Epithelial cell of esophagus (primary cell): ENCODE measurements around the gene NKAIN4.

Source experiments
- DNase-seq: peaks from one replicate; pipeline ENCODE4 v3.0.0; 2010; ENCODE audit warnings: low read depth
- H3K4me3 ChIP-seq: 2 replicates; pipeline ENCODE4 v1.5.1; 2011; ENCODE audit warnings: mild to moderate bottlenecking, low read length, control low read depth
- TF ChIP-seq, protein P1 (sequence below): IDR thresholded peaks from 2 replicates; pipeline ENCODE4 v1.5.1; 2011; ENCODE audit warnings: low read depth, mild to moderate bottlenecking, low read length, control low read depth, inconsistent platforms; ENCODE audit not compliant: insufficient read depth; ENCODE audit errors: missing control alignments

NKAIN4 gene

DNA sequence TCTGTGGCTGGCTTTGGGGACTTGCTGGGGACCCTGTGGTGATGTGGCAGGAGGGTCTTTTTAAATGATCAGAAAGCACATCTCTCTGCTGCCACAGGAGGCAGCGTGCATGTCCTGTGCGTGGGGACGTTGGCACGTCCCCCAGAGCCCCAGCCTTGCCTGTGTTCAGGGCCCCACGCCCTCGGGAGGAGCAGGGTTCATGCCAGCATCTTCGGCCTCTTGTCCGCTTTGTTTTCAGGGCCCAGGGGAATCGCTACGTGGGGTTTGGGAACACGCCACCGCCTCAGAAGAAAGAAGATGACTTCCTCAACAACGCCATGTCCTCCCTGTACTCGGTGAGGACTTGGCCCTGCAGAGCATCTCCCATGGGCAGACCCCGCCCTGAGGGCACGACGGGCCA is 24.4 kb upstream of the NKAIN4 start:
- no peak for DNase-seq
- H3K4me3 ChIP-seq, result no peak overlapping the region
- TF ChIP-seq, protein P1, sequence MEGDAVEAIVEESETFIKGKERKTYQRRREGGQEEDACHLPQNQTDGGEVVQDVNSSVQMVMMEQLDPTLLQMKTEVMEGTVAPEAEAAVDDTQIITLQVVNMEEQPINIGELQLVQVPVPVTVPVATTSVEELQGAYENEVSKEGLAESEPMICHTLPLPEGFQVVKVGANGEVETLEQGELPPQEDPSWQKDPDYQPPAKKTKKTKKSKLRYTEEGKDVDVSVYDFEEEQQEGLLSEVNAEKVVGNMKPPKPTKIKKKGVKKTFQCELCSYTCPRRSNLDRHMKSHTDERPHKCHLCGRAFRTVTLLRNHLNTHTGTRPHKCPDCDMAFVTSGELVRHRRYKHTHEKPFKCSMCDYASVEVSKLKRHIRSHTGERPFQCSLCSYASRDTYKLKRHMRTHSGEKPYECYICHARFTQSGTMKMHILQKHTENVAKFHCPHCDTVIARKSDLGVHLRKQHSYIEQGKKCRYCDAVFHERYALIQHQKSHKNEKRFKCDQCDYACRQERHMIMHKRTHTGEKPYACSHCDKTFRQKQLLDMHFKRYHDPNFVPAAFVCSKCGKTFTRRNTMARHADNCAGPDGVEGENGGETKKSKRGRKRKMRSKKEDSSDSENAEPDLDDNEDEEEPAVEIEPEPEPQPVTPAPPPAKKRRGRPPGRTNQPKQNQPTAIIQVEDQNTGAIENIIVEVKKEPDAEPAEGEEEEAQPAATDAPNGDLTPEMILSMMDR, result no peak

DNA sequence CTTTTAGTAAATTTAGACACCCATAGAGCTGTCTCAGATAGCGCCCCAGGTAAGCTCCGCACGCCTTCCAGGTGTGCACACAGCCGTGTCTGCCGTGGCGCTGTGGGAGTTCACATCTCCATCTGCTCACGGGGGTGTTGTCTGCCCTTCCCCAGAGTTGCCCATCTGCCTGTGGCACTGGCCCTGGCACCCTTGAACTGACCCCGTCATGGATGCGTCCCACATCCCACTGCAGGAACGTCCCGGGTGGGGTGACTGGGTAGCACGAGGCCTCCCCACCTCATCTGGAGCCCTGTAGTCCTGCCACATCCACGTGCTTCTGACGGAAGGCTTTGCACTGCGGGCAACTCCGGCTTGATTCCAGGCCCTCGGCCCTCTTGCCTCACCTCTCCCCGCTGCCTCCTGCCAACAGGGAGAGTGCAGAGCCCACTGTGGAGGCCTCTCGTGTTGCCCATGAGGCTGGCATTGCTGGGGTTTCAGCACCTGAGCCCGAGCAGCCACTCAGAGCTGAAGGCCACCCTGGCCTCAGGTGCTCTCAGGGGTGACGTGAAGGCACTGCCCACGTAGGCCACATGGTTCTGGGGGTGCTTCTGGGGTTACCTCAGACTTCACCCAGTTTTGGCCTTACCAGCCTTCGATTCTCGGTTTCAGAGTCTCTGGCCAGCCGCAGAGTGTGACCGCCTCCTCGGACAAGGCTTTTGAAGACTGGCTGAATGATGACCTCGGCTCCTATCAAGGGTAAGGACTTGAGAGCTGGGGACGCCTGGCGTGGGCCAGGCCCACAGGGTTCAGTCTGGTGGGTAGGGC is 23.4 kb upstream of the NKAIN4 start:
- H3K4me3 ChIP-seq, result no peak overlapping the region
- DNase-seq, result no peak
- TF ChIP-seq, protein P1, result no peak

DNA sequence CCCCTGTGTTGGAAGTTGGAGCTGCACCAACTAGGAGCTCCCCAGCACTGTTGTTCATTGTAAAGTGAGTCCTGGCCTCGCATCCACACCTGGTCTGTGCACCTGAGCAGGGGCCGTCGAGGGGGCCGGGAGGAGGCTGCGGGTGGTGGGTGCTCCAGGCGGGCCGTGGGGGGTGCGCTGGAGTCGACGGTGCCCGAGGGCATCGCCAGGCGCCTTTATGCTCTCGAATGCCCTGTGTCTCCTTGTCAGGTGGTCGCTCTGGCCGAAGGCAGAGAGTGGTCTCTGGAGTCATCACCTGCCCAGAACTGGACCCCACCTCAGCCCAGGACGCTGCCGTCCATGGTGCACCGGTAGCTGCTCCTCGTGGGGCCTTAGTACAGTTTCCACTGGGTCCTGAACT is 22.7 kb upstream of the NKAIN4 start:
- no peak overlapping the region for H3K4me3 ChIP-seq
- TF ChIP-seq, protein P1, result no peak
- DNase-seq, result no peak

DNA sequence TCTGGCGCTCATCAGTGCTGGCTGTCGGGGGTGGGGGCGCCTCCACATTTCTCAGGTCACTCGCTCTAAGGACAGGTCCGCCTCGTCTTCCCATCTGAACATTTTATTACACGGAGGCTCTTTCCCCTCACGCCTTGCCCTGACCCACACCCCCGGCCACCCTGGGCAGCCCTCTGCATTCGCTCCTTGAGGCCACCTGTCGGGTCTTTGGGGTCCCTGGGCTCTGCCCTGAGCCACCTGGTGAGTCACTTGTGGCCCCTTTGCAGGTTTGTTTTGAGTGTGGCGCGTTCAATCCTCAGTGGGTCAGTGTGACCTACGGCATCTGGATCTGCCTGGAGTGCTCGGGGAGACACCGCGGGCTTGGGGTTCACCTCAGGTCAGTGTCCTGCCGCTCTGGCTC is 21.6 kb upstream of the NKAIN4 start:
- no peak for DNase-seq
- no peak overlapping the region for H3K4me3 ChIP-seq
- TF ChIP-seq, protein P1, result no peak

DNA sequence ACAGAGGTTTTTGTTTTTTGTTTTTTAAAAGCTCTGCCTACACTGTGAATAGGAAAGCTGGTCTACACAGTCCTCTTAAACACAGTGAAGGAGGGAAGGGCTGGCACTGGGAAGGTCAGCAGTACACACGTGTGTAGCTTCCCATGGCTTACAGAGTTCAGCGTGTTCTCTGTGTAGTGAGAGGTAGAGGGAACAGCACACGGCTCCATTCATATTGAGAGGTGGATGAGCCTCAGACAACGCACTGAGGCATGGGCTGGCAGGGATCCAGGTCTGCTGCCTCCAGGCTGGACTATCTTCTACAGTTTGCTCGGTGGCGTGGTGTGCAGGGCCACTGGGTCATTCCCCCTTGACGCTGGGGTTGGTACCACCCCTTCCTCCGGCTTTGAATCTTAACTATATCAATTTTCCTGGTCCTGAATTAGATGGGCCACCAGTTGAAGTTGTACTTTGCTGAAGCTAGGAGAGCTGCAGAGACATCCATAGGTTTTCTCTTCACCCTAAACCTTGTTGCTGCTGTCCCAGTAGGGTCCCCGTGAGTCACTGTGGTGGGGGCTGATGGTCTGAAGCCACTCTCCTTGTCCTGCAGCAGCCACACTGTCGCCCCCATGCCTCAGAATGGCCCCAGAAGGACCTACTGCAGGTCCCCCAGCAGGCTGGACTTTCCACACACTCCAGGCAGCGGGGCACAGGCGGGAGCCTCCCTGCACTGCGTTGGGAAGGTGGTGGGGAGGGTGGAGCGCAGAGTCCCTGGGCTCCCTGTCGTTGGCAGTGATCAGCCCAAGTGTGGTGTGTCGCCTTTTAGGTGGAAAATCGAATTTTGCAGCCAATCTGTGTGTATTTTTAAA is 20.3 kb upstream of the NKAIN4 start:
- DNase-seq, result no peak
- TF ChIP-seq, protein P1, result no peak
- H3K4me3 ChIP-seq, result no peak overlapping the region

DNA sequence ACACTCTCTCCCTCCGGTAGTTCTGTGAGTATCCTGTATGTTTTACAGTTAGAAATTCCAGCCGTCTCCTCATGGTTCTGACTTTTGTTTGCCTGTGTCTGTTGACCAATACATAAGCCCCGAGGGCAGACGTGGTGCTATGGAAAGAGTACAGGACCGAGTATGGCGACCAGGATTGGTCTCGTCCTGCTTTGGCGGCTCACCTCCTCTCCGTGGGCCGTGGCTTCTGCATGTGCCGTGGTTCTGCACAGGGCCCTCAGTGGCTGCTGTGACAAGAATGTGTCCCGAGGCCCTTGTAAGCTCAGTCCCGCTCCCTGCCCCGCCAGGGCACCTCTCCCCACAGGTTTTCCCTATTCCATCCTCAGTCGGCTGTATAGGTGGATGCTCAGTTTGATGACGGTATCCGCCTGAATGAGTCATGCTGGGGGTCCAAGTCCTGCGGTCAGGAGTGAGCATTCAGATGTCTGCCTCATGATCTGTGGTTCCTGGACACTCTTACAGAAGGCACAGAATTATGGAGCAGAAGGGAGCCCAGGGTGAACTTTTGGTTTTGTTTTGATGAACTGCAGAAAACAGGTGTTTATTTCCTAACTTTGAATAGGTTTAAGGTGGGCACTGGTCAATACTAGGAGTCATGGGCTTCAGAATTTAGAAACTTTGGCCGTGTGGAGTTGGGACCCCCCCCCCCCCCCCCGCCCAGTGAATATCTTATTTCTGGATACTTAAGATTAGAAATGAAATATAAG is 19.5 kb upstream of the NKAIN4 start:
- TF ChIP-seq, protein P1, result no peak
- peak; percentile 55 for DNase-seq
- H3K4me3 ChIP-seq, result peak overlapping the region; percentile 93
